ENCODE measurements around the gene BAG3.
"Not testable (repeated sequence)": the region's sequence is repeated elsewhere in the genome, so short reads cannot be mapped to it uniquely, and the experiment has no call there.

Gene BAG3

DNA sequence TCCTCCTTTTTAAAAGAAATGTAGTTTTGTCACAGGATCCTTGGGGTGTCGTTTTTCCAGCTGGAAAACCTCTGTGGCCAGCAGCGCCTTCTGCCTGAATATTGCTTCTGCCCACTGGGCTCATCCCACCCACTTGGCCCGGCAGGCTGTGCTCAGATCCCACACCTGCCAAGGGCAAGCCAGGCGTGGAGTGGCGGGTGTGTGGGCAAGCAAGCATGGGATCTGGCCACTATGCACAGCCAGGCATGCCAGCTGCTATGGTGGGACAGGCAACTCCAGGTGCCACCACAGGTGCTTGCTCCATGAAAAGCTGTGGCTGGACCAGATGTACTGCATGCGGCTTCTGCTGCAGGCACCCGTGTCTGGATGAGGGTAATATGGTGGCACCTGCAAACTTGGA, 43.4 kb downstream of the BAG3 start:
- no peak for DNase-seq

DNA sequence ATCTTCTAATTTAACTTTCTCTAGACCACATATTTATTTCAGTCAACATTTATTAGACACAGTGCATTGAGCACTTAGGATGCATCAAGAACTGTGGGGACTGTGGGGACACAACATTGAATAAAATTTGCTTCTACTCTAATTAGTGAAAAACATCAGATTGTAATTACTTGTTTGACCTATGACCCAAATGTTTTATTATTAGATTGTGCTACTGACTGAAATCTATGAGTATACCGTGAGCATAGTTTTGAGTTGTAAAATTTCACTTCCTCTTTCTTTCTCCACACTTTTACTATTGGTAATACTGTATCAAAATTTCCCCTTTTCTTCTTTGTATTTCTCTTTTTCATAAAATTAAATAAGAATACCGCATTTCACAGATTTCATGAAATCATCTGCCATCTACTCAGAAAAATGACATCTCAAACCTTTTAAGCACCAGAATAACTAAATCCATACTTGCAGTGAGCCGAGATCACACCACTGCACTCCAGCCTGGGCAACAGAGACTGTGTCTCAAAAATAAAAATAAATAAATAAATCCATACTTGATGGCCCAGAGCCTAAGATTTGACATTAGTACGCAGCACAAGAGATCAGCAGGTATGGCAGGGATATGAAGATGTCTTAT, 49.3 kb downstream of the BAG3 start:
- no peak for DNase-seq

DNA sequence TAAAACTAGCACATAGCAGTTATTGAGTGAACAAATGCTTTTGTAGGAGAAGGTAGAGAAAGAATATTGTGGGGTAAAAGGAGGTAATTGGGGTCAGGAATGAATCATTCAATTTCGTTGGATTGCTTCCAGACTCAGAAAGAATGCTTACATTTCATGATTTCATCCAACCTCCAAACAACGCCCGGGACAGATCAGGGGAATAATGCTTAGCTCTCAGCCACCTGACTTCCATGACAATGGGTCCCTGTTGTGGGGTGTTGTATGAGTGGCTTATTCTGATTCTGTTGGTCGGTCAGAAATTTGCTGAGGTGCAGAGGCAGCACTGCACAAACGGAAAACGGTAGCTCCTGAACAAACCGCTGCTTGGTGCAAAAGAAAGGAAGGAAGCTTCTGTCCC, 50.7 kb downstream of the BAG3 start:
- DNase-seq = no peak

DNA sequence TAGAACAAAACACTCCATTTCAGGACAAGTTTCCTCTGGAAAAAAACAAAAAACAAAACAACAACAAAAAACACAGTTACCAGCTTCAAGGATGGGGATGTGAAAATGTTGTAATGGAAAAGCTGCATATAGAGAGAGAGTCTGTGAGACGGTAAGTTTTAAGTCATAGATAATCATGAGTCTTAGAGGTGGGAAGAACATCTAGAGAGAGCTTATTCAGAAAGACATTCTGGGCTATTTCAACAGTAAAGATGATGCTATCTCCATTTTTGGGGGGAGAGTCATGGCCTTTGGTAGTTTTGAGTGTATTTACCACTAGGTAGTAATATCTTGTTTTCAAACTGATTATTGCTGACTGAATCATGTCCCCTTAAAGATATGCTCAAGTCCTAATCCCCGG, 51.4 kb downstream of the BAG3 start:
- DNase-seq = no peak

DNA sequence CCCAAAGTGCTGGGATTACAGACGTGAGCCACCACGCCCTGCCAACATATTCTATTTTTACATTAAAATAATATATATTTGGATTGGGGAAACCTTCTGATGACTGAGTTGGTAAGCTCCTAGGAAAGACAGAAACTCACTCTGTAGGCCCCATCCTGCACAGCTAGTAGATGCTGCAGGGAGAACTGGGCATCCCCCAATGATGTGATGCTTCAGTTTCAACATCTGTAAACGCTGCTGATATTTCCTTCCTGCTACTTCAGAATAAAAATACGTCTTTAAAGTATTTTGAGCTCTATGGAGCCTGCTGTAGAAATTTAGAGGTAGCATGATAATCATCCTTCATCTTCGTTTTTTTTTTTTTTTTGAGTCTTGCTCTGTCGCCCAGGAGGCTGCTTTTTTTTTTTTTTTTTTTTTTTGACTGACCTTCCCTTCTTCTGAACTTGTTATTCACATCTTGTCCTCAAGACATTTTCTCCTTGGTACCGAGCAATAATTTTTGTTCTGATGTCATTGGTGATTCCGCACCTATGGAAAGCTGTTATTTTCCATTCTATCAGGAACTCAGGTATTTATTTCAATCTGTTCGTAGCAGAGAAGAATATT, 52.8 kb downstream of the BAG3 start:
- no peak for DNase-seq

DNA sequence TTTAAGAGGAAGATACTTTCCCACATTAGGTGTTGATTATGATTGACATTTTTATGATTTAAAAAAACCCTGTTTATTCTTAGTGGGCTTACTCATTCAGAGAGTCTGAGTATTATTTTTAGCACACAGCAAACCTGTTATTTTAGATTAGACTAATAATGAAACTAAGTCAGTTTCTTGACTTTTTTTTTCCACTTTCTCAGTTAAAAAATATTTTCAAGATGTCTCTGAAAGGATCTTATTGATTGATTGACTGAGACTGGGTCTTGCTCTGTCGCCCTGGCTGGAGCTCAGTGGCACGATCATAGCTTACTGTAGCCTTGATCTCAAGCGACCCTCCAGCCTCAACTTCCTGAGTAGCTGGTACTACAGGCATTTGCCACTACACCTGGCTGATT, 54.3 kb downstream of the BAG3 start:
- DNase-seq = no peak

DNA sequence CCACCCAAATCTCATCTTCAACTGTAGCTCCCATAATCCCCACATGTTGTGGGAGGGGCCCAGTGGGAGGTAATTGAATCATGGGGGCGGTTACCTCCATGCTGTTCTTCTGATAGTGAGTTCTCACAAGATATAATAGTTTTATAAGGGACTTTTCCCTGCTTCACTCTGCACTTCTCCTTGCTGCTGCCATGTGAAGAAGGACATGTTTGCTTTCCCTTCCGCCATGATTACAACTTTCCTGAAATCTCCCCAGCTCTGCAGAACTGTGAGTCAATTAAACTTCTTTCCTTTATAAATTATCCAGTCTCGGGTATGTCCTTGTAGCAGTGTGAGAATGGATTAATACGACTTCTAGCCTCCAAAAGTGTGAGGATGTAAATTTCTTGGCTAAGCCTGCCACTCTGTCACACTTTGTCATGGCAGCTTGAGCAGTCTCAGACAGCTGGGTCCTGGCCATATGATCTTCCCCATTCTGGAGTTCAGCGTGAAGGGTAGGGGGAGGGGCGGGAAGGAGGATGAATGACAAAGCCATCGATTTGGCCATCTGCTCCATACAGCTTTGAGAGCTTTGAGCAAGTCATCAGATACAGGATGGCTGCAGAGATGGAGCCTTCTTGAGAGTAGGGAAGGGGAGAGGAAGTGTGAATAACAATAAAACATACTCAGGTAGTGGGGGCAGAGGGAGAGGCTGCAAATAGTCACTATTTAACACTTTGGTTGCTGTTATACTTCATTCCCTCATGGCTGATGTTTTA, 55.5 kb downstream of the BAG3 start:
- DNase-seq = no peak

DNA sequence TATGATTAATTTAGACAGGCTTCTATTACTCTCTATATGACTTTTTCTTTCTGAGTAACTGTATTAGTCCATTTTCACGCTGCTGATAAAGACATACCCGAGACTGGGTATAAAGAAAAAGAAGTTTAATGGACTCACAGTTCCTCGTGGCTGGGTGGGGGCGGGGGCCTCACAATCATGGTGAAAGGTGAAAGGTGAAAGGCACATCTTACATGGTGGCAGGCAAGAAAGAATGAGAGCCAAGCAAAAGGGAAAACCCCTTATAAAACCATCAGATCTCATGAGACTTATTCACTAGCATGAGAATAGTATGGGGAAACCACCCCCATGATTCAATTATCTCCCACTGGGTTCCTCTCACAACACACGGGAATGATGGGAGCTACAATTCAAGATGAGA, 56.2 kb downstream of the BAG3 start:
- DNase-seq = not testable (repeated sequence)

DNA sequence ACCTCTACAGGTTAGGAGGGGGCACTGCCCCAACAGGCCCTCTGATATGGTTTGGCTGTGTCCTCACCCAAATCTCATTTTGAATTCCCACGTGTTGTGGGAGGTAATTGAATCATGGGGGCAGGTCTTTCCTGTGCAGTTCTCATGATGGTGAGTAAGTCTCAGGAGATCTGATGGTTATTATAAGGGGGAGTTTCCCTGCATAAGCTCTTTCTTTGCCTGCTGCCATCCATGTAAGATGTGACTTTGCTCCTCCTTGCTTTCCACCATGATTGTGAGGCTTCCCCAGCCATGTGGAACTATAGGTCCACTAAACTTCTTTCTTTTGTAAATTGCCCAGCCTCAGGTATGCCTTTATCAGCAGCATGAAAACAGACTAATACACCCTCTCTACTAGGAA, 59.8 kb downstream of the BAG3 start:
- DNase-seq = not testable (repeated sequence)

DNA sequence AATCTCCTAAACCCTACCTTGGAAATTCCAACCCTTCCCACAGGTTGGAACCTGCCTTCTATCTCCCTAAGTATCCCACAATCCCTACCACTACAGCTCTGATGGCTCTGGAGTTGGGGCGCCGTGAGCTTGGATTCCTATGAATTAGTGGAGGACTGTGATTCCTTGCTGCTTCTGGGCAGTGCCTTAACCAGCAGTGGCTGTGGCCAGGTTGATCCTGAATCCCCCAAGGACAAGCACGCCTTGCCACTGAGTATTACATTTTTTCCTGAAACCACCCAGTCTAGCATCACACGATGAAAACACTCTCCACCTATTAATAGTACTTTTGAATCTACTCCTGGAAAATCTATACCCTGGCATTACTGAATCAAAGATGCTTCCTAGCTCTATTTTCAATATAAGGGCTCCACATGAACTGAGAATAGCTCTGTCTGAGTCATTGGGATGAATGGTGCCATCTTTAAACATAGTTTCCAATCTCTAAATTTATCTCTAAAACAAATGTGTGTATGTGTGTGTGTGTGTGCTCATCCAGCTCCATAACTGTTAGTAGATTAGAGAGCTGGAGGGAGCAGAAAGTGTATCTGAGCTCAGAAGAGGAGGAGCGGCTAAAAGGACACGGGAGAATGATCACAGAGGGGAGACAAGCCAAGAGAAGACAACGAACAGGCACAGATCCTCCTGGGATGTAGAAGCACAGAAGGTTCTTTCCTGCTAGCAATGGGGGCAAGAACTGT, 62.7 kb downstream of the BAG3 start:
- DNase-seq = no peak

DNA sequence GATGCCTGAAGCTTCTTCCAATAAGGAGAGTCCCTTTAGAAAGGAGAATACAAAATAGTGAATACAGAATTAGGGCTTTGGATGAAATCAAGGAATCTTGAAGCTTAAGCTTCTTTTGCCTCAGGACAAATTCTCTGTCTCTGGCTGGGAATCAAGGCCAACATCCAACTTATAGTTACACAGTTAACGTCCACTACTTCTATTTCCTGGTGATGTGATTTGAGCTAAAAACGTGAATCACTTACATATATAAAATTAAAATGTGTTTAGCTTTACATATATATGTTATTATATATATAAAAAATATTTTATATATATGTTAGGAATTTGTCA, 63.3 kb downstream of the BAG3 start:
- no peak for DNase-seq

DNA sequence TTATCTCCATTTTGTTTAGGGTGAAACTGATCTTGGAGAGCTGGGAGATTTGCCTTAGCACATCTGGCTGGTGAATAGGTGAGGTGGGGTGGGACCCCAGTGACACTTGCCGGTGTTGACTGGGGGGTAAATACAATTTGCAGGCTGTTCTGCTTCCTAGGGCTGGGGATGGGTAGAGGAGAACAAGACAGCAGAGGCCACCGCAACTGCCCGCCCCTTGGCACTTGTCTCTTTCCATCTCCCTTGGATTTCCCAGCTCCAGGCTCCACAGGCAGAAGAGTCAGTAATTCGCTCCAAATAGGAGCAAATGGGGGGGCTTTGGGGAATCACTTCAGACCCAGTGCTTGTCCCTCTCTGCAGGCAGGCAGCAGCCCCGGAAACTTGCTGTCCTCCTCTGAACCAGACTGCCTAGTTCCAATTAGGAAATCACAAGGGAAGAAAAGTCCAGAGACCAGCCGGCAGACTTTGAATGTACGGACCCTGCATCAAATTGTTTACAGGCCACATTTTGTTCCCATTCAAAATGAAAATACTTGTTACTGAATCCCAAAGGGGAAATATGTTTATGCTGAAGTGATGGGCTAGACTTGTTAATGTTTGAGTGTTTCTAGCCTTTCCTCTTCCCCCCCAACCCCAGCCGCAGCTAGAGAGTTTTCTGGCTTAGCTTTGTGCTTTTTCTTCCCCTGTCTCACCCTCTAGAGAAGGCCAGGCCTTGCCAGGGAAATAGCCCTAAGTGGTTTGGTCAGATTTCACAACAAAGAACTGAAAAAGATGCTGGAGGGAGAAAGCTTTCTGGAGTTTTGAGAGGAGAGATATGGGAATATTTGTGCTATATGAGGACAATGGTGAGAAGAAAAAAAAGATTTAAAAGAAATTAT, 64.7 kb downstream of the BAG3 start:
- DNase-seq = no peak

DNA sequence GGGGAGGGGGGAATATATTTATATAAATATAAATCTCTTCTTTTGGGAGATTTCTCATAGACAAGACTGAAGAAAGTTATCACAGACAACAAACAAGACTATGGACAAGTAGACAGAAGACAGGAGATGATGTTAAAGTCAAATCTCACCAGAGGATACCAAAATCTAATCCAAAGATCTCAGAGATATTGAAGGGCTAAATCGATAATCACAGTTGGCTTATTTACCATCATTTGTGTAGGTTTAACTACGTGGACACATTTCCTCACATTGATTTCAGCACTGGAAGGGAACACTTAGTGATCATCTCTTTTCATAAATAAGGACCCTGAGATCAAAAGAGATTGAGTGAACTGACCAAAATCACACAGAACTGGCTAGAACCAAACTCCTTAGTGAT, 72.0 kb downstream of the BAG3 start:
- DNase-seq = no peak

DNA sequence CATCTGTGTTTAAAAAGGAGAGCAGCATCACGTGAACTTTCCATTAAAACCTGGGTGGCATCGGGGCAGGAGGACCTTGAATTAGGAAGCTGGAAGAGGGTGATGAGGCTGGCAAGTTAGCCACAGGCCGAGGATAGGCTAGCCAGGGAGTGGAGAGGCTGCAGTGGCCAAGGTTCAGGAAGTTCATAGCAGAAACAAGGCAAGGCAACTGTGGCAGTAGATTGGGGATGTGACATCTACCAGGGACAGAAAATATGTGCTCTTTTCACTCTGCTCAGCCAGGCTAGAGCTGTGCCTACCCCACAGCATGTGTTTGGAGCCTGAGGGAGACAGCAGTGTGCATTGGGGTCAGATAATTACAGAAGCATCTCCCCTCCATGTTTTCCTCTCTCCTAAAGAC, 72.4 kb downstream of the BAG3 start:
- DNase-seq = no peak

DNA sequence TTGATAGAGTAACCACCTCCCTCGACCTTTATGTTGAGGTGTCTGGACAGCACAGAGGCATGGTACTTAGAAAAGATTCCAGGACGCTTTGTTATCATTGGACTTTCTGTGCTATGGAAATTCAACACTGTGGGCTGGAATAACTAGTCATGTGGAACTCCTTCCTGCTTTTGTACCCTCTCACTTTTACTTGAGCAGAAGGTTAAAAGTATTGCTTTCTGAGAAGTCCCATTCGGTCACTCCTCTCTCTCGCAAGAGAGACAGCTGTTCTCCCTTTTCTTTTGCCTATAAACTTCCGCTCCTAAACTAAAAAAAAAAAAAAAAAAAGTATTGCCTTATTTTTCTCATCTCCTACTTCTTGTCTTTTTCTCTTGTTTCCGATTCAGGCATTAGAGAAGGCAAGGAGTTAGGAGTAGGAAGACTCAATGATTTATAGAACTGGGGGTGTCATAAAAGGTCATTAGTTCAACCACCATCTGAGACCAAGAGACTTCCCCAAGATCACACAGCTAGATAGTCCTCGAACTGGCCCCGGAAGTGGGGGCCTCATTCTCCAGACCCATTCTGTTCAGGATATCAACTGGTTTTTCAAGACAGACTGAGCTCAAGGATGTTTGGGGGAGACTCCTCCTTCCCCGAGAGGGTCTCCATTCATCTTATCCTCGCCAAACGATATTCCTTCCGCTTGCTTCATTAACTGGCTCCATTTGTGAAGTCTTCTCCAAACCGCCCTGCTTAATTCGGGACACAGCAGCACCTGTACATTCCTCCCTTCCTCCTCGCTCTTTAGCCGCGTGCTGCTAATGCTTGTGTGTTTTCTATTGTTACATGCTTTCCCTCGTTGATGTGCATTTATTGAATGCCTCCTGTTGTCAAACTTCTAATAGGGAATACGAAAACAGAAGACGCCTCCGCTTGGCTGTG, 73.7 kb downstream of the BAG3 start:
- peak; percentile 3 for DNase-seq

DNA sequence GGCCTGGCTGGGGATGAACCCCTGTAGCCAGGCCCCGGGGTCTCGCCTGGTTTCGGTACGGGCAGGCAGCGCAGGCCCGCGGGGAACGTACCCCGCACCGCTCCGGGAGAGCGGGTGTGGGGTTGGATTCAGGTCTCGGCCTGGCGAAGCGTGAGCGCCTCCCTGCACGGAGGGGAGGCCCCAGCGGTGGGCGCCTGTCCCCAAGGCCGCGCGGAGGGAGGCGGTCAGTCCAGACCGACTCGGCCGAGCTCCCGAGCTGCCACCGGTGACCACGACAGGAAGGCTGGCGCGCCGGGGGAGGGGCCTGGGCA, 74.3 kb downstream of the BAG3 start:
- no peak for DNase-seq

DNA sequence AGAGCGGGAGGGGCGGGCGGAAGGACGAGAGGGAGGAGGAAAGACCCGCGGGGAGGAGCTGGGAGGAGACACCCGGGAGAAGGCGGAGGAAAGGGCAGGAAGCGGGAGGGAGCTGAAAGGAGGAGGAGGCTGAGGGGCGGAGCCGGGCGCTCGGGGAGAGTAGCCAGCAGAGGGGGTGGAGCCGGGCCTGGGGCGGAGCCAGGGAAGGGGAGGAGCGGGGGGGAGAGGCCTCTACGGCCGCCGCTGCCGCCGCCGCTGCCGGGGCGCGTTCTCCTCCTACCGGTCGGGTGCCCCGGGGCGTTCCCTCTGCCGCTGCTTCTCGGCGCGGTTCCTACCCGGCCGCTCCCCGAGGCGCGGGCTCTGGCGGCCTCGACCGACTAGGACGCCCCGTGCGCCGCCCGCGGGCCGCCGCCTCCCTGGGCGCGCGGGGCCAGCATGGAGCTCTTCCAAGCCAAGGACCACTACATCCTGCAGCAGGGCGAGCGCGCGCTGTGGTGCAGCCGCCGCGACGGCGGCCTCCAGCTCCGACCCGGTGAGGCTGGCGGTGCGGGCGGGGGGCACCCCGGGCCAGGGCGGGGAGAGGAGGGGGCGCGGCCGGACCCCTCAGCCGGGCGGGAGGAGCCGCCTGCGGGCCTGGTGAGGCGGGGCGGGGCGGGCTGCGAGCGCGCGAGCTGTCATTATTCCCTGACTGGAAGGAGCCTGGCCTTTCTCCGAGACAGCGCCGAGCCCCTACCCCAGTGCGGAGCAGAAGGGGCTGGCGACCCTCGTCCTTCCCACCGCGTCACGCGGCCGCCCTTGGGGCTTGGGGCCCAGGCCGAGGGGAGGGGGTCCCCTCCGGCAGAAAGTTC, 74.9 kb downstream of the BAG3 start, which contains the start of gene INPP5F:
Gene INPP5F (plus strand): TSS at position 223 of the 848 bp plus-strand sequence. CDS start 213 bp downstream, at position 436.
- peak; percentile 89 for DNase-seq

DNA sequence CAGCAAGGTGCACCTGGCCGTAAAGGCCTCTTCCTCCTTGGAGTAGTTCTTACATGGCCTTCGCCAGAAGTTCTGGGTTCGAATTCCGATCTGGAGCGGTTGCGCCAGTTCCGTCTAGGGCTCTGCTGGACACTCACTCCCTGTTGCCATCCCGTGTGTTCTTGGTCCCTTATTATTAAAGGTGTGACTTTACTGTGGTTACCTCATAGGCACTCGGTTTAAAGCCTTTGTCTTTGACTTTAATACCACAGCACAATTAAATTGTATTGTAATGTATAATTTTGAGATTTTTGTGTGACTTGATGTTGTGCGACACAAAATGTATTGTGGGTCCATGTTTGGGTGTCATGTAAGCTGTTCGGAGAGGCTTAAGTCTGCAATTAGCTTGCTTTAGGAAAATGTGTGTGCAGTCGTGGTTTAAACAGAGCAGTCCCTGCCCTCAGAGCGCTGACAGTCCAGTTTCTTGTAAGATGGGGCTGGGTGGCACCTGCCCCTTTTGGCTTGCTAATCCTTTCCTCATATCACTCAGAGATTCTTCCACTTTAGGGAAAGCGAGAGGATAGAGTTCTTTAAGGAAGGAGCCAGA, 75.6 kb downstream of the BAG3 start:
- DNase-seq = no peak

All from SHP77 treated with DMSO at 0.1 percent for 48 hours (cell line).